GM12865 (cell line): Measurements from ENCODE around the gene LRG1.

Experiments
- DNase-seq: peaks from one replicate; pipeline ENCODE4 v3.0.0; 2010; ENCODE audit warnings: low read depth
- H3K4me3 ChIP-seq: 2 replicates; pipeline ENCODE4 v1.5.1; 2011; ENCODE audit warnings: mild to moderate bottlenecking, low read depth, low read length, control low read depth
- TF ChIP-seq, protein P1 (sequence below): IDR thresholded peaks from 2 replicates; pipeline ENCODE4 v1.5.1; 2011; ENCODE audit warnings: low read length, control low read depth, low read depth, inconsistent platforms; ENCODE audit not compliant: insufficient read depth; ENCODE audit errors: missing control alignments

The LRG1 gene

DNA sequence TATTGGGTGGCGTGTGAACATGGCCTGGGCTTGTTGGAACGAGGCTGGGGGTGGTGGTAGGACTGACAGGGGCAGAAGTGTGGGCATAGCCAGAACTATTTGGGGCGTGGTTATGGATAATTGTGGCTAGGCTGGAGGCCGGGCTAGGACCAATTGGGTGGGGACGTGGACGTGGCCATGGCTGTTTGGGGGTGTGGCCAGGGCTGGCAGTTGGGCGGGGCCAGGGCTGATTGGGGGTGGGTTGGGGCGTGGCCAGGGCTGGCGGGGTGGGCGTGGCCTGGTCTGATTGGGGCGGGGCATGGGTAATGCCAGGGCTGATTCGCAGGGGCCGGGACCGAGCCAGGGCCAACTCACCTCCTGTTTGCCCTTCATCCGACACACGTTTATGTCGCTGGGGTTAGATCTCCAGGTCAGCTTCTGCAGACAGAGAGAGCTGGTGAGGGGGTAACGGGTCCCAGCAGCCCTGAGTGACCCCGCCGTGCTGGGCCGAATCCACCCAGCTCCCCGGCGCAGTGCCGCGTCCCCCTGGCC, 16.8 kb upstream of the LRG1 start:
- DNase-seq, result peak; percentile 31
- TF ChIP-seq, protein P1, sequence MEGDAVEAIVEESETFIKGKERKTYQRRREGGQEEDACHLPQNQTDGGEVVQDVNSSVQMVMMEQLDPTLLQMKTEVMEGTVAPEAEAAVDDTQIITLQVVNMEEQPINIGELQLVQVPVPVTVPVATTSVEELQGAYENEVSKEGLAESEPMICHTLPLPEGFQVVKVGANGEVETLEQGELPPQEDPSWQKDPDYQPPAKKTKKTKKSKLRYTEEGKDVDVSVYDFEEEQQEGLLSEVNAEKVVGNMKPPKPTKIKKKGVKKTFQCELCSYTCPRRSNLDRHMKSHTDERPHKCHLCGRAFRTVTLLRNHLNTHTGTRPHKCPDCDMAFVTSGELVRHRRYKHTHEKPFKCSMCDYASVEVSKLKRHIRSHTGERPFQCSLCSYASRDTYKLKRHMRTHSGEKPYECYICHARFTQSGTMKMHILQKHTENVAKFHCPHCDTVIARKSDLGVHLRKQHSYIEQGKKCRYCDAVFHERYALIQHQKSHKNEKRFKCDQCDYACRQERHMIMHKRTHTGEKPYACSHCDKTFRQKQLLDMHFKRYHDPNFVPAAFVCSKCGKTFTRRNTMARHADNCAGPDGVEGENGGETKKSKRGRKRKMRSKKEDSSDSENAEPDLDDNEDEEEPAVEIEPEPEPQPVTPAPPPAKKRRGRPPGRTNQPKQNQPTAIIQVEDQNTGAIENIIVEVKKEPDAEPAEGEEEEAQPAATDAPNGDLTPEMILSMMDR, result no peak
- no peak overlapping the region for H3K4me3 ChIP-seq

DNA sequence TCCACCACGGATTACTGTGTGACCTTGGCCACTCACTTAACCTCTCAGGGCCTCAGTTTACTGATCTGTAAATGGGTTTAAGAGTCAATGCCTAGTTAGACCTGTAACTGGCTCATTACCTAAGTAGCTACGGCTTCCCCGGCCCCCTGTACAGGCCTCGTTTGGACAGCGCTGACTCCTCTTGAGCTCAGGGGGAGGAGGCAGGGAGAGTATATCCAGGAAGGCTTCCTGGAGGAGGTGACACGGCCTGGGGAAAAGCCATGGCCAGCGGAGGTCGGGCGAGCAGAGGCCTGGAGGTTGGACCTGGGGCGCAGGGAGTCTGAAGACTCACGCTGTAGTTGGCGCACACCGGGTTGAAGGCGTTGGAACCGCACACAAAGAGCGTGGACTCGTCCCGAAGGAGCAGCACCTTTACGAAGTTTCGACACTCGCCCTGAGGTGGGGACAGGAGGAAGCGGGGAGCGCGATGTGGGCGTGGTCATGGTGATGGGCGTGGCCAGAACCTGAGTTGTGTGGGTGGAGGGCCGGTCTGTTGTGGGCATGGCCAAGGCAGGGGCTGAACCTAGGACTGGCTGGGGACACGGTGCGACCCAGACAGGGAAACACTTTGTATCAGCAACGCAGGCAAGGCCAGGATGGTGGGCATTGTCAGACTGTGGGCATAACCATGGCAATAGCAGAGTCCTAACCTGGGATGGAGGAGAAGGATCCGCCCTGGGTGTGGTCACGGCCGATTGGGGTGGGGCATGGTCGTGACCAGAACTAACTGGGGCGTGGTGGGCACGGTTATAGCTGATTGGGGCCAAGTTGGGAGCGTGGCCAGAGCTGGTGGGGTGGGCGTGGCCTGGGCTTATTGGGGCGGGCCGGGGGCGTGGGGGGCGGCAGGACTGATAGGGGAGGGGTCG, 16.1 kb upstream of the LRG1 start:
- DNase-seq, result no peak
- H3K4me3 ChIP-seq, result no peak overlapping the region
- TF ChIP-seq, protein P1, result no peak

DNA sequence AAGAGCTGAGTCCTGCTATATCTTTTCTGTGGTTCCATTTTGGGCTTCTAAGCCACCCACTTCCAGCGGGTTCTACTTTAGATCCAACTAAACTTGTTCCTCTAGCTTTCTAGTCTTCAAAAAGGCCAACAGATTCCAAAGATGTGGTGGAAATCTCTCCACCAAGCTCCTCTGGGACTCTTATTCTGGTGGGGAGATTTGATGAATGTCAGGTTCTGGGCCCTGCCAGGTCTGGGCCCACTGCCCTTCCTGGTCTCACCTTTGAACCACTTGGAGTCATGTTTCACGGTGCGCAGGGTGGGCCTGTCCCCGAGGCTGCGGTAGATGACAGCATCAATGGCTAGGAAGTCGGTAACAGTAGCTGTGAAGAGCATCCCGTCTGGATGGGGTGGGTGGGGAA, 14.9 kb upstream of the LRG1 start:
- no peak for DNase-seq
- TF ChIP-seq, protein P1, result no peak
- H3K4me3 ChIP-seq, result no peak overlapping the region

DNA sequence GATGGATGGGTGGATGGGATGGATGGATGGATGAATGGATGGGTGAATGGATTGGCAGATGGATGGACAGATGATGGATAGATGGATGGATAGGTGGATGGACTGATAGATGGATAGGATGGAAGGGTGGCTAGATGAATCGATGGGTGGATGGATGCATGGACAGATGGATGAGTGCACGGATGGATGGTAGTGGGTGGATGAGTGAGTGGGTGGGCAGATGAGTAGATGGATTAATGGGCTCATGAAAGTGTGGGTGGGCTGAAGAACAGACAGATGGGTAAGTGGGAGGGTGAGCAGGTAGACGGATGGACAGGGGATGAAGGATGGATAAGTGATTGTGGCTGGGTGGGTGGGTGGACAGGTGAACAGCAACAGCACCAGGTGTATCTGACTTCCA, 13.9 kb upstream of the LRG1 start:
- TF ChIP-seq, protein P1, result no peak
- H3K4me3 ChIP-seq, result no peak overlapping the region
- DNase-seq, result no peak

DNA sequence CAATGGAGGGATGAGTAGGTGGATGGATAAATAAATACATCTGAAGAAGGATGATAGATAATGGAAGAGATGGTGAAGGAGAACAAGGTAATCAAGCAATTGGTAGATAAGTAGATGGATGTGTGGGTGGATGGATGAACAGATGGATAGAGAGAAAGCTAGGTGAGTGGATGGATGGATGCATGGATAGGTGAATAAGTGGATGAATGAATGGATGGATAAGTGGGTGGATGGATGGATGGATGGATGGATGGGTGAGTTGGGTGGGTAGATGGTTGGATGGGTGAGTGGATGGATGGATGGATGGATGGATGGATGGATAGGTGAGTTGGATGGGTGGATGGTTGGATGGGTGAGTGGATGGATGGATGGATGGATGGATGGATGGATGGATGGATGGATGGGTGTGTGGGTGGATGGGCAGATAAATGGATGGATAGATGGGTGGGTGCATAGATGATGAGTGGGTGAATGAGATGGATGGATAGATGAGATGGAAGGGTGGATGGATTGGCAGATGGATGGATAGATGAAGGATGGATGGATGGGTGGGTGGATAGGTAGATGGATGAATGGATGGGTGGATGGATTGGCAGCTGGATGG, 13.4 kb upstream of the LRG1 start:
- TF ChIP-seq, protein P1, result no peak
- no peak for DNase-seq
- H3K4me3 ChIP-seq, result no peak overlapping the region

DNA sequence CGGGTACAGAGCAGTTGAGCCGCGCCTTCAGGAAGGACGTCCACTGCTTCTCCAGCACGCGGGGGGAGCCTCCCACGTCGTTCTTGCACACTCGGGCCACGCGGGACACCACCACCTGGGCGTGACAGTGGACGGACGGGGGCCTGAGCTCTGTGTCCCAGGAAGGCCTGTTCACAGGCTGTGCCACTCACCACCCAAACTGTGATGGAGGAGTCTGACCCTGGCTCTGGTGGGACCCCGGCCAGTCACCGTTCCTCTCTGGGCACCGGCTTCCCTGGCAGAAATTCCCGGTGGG, 12.6 kb upstream of the LRG1 start:
- TF ChIP-seq, protein P1, result no peak
- DNase-seq, result no peak
- H3K4me3 ChIP-seq, result no peak overlapping the region

DNA sequence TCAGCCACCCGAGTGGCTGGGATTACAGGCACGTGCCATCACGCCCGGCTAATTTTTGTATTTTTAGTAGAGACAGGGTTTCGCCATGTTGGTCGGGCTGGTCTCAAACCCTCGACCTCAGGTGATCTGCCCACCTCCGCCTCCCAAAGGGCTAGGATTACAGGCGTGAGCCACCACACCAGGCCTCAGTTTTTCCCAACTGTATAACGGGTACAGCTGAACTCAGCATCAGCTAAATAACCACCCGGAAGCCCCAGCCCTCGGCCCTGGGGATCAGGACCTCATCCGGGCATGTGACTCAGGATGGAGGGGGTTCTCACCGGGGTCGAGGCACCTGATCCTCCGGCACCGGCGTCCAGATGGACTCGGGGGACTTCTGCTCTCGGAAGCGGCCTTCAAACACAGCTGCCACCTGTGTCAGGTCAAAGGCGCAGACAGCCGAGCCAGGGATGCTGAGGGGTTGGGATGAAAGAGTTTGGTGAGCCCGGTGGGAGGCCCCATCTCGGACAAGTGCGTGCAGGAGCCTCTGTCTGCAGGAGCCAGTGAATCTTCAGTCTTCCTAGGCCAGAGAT, 10.7 kb upstream of the LRG1 start:
- H3K4me3 ChIP-seq, result no peak overlapping the region
- DNase-seq, result no peak
- TF ChIP-seq, protein P1, result no peak
